ENCODE measurements around the gene RNF13. TPM values are rescaled to one million over a fixed set of nuclear protein-coding genes. Genes with fewer than 3 reads are reported as not detected.
"Not testable (repeated sequence)": the region's sequence is repeated elsewhere in the genome, so short reads cannot be mapped to it uniquely, and the experiment has no call there.

Gene RNF13
- total RNA-seq, 1 experiment from 2014 or later, result 43.5 TPM

GRCh38 chr3:149812165-149812605, 830 bp upstream of the RNF13 start:
- H3K4me1 ChIP-seq (replicated peaks), result peaks cover 20% of the 10 kb centered on the region
- no peaks in the 10 kb centered on the region for H3K27me3 ChIP-seq (replicated peaks)
- peak overlapping the region; percentile 86 for H3K27ac ChIP-seq
- H3K36me3 ChIP-seq, result no peaks in the 10 kb centered on the region
- peak overlapping the region; percentile 62 for H3K4me3 ChIP-seq
- DNase-seq (ENCODE audit: low read depth in 1 of 2, low spot score in 2 of 2), result no peak
- H3K9me3 ChIP-seq (replicated peaks), result no peaks in the 10 kb centered on the region

- peaks cover 15% of the 10 kb centered on the region for H3K4me1 ChIP-seq (replicated peaks)
- H3K4me3 ChIP-seq, result peak overlapping the region; percentile 62
- H3K9me3 ChIP-seq (replicated peaks), result no peaks in the 10 kb centered on the region
- H3K27ac ChIP-seq, result peak overlapping the region; percentile 86
- no peaks in the 10 kb centered on the region for H3K36me3 ChIP-seq
- peak in 1 of 2 experiments; percentile 42 for DNase-seq (ENCODE audit: low read depth in 1 of 2, low spot score in 2 of 2)
- H3K27me3 ChIP-seq (replicated peaks), result no peaks in the 10 kb centered on the region
Observed at GRCh38 chr3:149813367-149814281, 609 bp downstream of the RNF13 start.

- H3K27ac ChIP-seq, result no peak overlapping the region
- no peak for DNase-seq (ENCODE audit: low read depth in 1 of 2, low spot score in 2 of 2)
- peaks cover 15% of the 10 kb centered on the region for H3K4me1 ChIP-seq (replicated peaks)
- H3K36me3 ChIP-seq, result no peaks in the 10 kb centered on the region
- no peaks in the 10 kb centered on the region for H3K9me3 ChIP-seq (replicated peaks)
- no peak overlapping the region for H3K4me3 ChIP-seq
- H3K27me3 ChIP-seq (replicated peaks), result no peaks in the 10 kb centered on the region
Observed at GRCh38 chr3:149815321-149815720, 2.3 kb downstream of the RNF13 start.

GRCh38 chr3:149815728-149816127, 2.7 kb downstream of the RNF13 start:
- H3K27ac ChIP-seq, result no peak overlapping the region
- DNase-seq (ENCODE audit: low read depth in 1 of 2, low spot score in 2 of 2), result no peak
- no peaks in the 10 kb centered on the region for H3K36me3 ChIP-seq
- no peak overlapping the region for H3K4me3 ChIP-seq
- H3K9me3 ChIP-seq (replicated peaks), result no peaks in the 10 kb centered on the region
- no peaks in the 10 kb centered on the region for H3K27me3 ChIP-seq (replicated peaks)
- peaks cover 15% of the 10 kb centered on the region for H3K4me1 ChIP-seq (replicated peaks)

GRCh38 chr3:149816311-149816710, 3.3 kb downstream of the RNF13 start:
- no peaks in the 10 kb centered on the region for H3K36me3 ChIP-seq
- DNase-seq (ENCODE audit: low read depth in 1 of 2, low spot score in 2 of 2), result no peak
- no peaks in the 10 kb centered on the region for H3K9me3 ChIP-seq (replicated peaks)
- H3K4me1 ChIP-seq (replicated peaks), result peaks cover 15% of the 10 kb centered on the region
- H3K27me3 ChIP-seq (replicated peaks), result no peaks in the 10 kb centered on the region
- H3K4me3 ChIP-seq, result no peak overlapping the region
- H3K27ac ChIP-seq, result no peak overlapping the region

- Histone ChIP-seq H3K27me3 (replicated peaks) (no peaks in the 10 kb centered on the region), H3K9me3 (replicated peaks) (no peaks in the 10 kb centered on the region), H3K27ac (no peak overlapping the region), H3K4me1 (replicated peaks) (peaks cover 13% of the 10 kb centered on the region), H3K4me3 (no peak overlapping the region), H3K36me3 (no peaks in the 10 kb centered on the region)
- DNase-seq (ENCODE audit: low read depth in 1 of 2, low spot score in 2 of 2), result no peak
Observed at GRCh38 chr3:149816986-149817385, 4.0 kb downstream of the RNF13 start.

DNA sequence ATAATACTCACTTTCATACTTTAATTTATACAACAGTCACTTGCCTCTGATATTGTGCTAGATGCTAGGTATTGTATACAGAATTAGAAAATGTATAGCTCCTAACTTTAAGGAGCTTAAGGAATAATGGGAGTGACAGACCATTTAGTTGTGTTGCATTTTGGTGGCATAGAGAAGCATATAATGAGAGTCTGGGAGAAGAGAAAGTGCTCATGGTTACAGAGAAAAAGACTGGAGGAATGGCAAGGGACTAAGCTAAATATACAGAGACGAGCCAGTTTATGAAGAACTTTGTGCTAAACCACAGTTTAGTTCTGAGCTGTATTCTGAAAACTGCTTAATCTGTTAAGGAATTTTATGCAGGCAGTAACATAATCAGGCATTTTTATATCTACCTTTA, 6.4 kb downstream of the RNF13 start:
- no peaks in the 10 kb centered on the region for H3K27me3 ChIP-seq (replicated peaks)
- no peak overlapping the region for H3K27ac ChIP-seq
- no peak overlapping the region for H3K4me3 ChIP-seq
- H3K36me3 ChIP-seq, result no peaks in the 10 kb centered on the region
- peaks cover 1% of the 10 kb centered on the region; the same call in 1 of the 2 replicates for H3K4me1 ChIP-seq (replicated peaks)
- no peaks in the 10 kb centered on the region for H3K9me3 ChIP-seq (replicated peaks)
- no peak for DNase-seq (ENCODE audit: low read depth in 1 of 2, low spot score in 2 of 2)

- no peak overlapping the region for H3K27ac ChIP-seq
- no peak for DNase-seq (ENCODE audit: low read depth in 1 of 2, low spot score in 2 of 2)
- no peaks in the 10 kb centered on the region for H3K9me3 ChIP-seq (replicated peaks)
- no peaks in the 10 kb centered on the region for H3K4me1 ChIP-seq (replicated peaks)
- no peak overlapping the region for H3K4me3 ChIP-seq
- H3K36me3 ChIP-seq, result no peaks in the 10 kb centered on the region
- no peaks in the 10 kb centered on the region for H3K27me3 ChIP-seq (replicated peaks)
Observed at GRCh38 chr3:149820183-149820582, 7.2 kb downstream of the RNF13 start.

GRCh38 chr3:149826636-149827035, 13.6 kb downstream of the RNF13 start:
- Histone ChIP-seq H3K4me1 (replicated peaks) (no peaks in the 10 kb centered on the region), H3K9me3 (replicated peaks) (peaks cover 8% of the 10 kb centered on the region; the same call in 1 of the 2 replicates), H3K36me3 (no peaks in the 10 kb centered on the region), H3K4me3 (no peak overlapping the region), H3K27me3 (replicated peaks) (no peaks in the 10 kb centered on the region), H3K27ac (no peak overlapping the region)
- DNase-seq (ENCODE audit: low read depth in 1 of 2, low spot score in 2 of 2), result no peak

- Histone ChIP-seq H3K27ac (no peak overlapping the region), H3K36me3 (no peaks in the 10 kb centered on the region), H3K4me1 (replicated peaks) (no peaks in the 10 kb centered on the region), H3K9me3 (replicated peaks) (peaks cover 9% of the 10 kb centered on the region), H3K27me3 (replicated peaks) (no peaks in the 10 kb centered on the region), H3K4me3 (no peak overlapping the region)
- DNase-seq (ENCODE audit: low read depth in 1 of 2, low spot score in 2 of 2), result no peak
Observed at GRCh38 chr3:149828390-149828789, 15.4 kb downstream of the RNF13 start.

GRCh38 chr3:149829631-149830030, 16.6 kb downstream of the RNF13 start:
- H3K4me3 ChIP-seq; DNase-seq (ENCODE audit: low read depth in 1 of 2, low spot score in 2 of 2); H3K36me3 ChIP-seq; H3K27me3 ChIP-seq (replicated peaks); H3K27ac ChIP-seq; H3K4me1 ChIP-seq (replicated peaks): not testable (repeated sequence)
- H3K9me3 ChIP-seq (replicated peaks), result peaks cover 15% of the 10 kb centered on the region

- H3K9me3 ChIP-seq (replicated peaks), result peaks cover 25% of the 10 kb centered on the region
- H3K36me3 ChIP-seq, result no peaks in the 10 kb centered on the region
- no peaks in the 10 kb centered on the region for H3K27me3 ChIP-seq (replicated peaks)
- no peak overlapping the region for H3K27ac ChIP-seq
- no peak for DNase-seq (ENCODE audit: low read depth in 1 of 2, low spot score in 2 of 2)
- H3K4me1 ChIP-seq (replicated peaks), result no peaks in the 10 kb centered on the region
- H3K4me3 ChIP-seq, result no peak overlapping the region
Observed at GRCh38 chr3:149830902-149831301, 17.9 kb downstream of the RNF13 start.

DNA sequence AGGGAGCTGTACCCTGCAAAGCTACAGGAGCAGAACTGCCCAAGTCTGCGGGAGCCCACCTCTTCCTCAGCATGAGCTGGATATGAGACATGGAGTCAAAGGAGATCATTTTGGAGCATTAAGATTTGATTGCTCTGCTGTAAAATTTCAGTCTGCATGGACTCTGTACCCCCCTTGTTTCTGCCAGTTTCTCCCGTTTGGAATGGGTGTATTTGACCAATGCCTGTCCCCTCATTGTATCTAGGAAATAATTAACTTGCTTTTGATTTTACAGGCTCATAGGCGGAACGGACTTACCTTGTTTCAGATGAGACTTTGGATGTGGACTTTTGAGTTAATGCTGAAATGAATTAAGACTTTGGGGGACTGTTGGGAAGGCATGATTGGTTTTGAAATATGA, 18.3 kb downstream of the RNF13 start:
- peaks cover 25% of the 10 kb centered on the region for H3K9me3 ChIP-seq (replicated peaks)

GRCh38 chr3:149832086-149832485, 19.1 kb downstream of the RNF13 start:
- peaks cover 25% of the 10 kb centered on the region for H3K9me3 ChIP-seq (replicated peaks)
- no peak overlapping the region for H3K4me3 ChIP-seq
- no peaks in the 10 kb centered on the region for H3K4me1 ChIP-seq (replicated peaks)
- DNase-seq (ENCODE audit: low read depth in 1 of 2, low spot score in 2 of 2), result no peak
- no peaks in the 10 kb centered on the region for H3K27me3 ChIP-seq (replicated peaks)
- H3K36me3 ChIP-seq, result no peaks in the 10 kb centered on the region
- no peak overlapping the region for H3K27ac ChIP-seq

More for the DNA sequence above, 18.3 kb downstream of the RNF13 start:
- H3K27ac ChIP-seq, result no peak overlapping the region
- H3K27me3 ChIP-seq (replicated peaks), result no peaks in the 10 kb centered on the region
- DNase-seq (ENCODE audit: low read depth in 1 of 2, low spot score in 2 of 2), result no peak
- no peak overlapping the region for H3K4me3 ChIP-seq
- no peaks in the 10 kb centered on the region for H3K36me3 ChIP-seq
- no peaks in the 10 kb centered on the region for H3K4me1 ChIP-seq (replicated peaks)
